Measurements from ENCODE around the gene UBTD1. TPM values are rescaled to one million over a fixed set of nuclear protein-coding genes. Genes with fewer than 3 reads are reported as not detected.
"Not testable (repeated sequence)": the region's sequence is repeated elsewhere in the genome, so short reads cannot be mapped to it uniquely, and the experiment has no call there.

The UBTD1 gene
- total and polyA plus RNA-seq, 4 donors = 26.3 to 70.4 (median 42.9) TPM

GRCh38 chr10:97574374-97575126 lies 75.8 kb downstream of the UBTD1 start:
- H3K9ac ChIP-seq (ENCODE audit: insufficient read depth in 1 of 2, low read length in 2 of 2) = no peak overlapping the region
- H3K4me1 ChIP-seq (ENCODE audit: control insufficient read depth in 5 of 5, insufficient read depth in 5 of 5, low read length in 5 of 5) = peaks cover 0 to 14% (median 0%) of the 10 kb centered on the region in 5 donors
- no peaks in the 10 kb centered on the region for H3K27me3 ChIP-seq (ENCODE audit: control insufficient read depth in 3 of 3, insufficient read depth in 3 of 3, low read length in 2 of 3)
- peaks cover 0 to 4% (median 0%) of the 10 kb centered on the region in 4 donors for H3K9me3 ChIP-seq (ENCODE audit: control insufficient read depth in 4 of 4, insufficient read depth in 3 of 4, low read length in 3 of 4)
- peak overlapping the region; percentile 65 to 97 for H3K27ac ChIP-seq (ENCODE audit: low read depth in 1 of 2, low read length in 1 of 2)
- DNase-seq = peak; percentile 29 to 51 (median 29)
- no peak for ATAC-seq (ENCODE audit: insufficient read depth, low FRiP score)
- peaks cover 0 to 12% (median under 1%) of the 10 kb centered on the region in 4 donors for H3K36me3 ChIP-seq (ENCODE audit: control insufficient read depth in 4 of 4, insufficient read depth in 4 of 4, low read length in 4 of 4)
- 55 to 67% methylated on average over 4 of the region's 4 CpGs for WGBS, 2 donors
- TF ChIP-seq CTCF (IDR thresholded peaks at IDR 0.05; ENCODE audit: control extremely low read depth, extremely low read depth) = no peak
- no peak overlapping the region for H3K4me3 ChIP-seq

- DNase-seq (no peak), ATAC-seq (ENCODE audit: insufficient read depth, low FRiP score) (no peak)
- Histone ChIP-seq H3K9ac (ENCODE audit: insufficient read depth in 1 of 2, low read length in 2 of 2) (no peak overlapping the region), H3K9me3 (ENCODE audit: control insufficient read depth in 4 of 4, insufficient read depth in 3 of 4, low read length in 3 of 4) (peaks cover 0 to 2% (median 0%) of the 10 kb centered on the region in 4 donors), H3K4me1 (ENCODE audit: control insufficient read depth in 5 of 5, insufficient read depth in 5 of 5, low read length in 5 of 5) (peaks cover 0 to 14% (median 0%) of the 10 kb centered on the region in 5 donors), H3K27me3 (ENCODE audit: control insufficient read depth in 3 of 3, insufficient read depth in 3 of 3, low read length in 2 of 3) (no peaks in the 10 kb centered on the region), H3K27ac (ENCODE audit: low read depth in 1 of 2, low read length in 1 of 2) (peak overlapping the region; percentile 51 to 88), H3K4me3 (no peak overlapping the region), H3K36me3 (ENCODE audit: control insufficient read depth in 4 of 4, insufficient read depth in 4 of 4, low read length in 4 of 4) (peaks cover 0 to 7% (median 0%) of the 10 kb centered on the region in 4 donors)
- no peak for TF ChIP-seq CTCF (IDR thresholded peaks at IDR 0.05; ENCODE audit: control extremely low read depth, extremely low read depth)
- WGBS, 2 donors = 90 to 93% methylated on average over 6 of the region's 6 CpGs
Observed at GRCh38 chr10:97575127-97575668, 76.5 kb downstream of the UBTD1 start.

- H3K27me3 ChIP-seq (ENCODE audit: control insufficient read depth in 3 of 3, insufficient read depth in 3 of 3, low read length in 2 of 3); H3K9me3 ChIP-seq (ENCODE audit: control insufficient read depth in 4 of 4, insufficient read depth in 3 of 4, low read length in 3 of 4); H3K36me3 ChIP-seq (ENCODE audit: control insufficient read depth in 4 of 4, insufficient read depth in 4 of 4, low read length in 4 of 4); DNase-seq; ATAC-seq (ENCODE audit: insufficient read depth, low FRiP score); H3K9ac ChIP-seq (ENCODE audit: insufficient read depth in 1 of 2, low read length in 2 of 2); H3K4me3 ChIP-seq: not testable (repeated sequence)
- peak overlapping the region in 1 of 2 donors; percentile 88 for H3K27ac ChIP-seq (ENCODE audit: low read depth in 1 of 2, low read length in 1 of 2)
- peaks cover 0 to 14% (median 0%) of the 10 kb centered on the region in 5 donors for H3K4me1 ChIP-seq (ENCODE audit: control insufficient read depth in 5 of 5, insufficient read depth in 5 of 5, low read length in 5 of 5)
- WGBS, 2 donors = 59 to 71% methylated on average over 5 of the region's 5 CpGs
Observed at GRCh38 chr10:97576487-97576886, 77.8 kb downstream of the UBTD1 start.

GRCh38 chr10:97577701-97578100 lies 79.0 kb downstream of the UBTD1 start:
- ATAC-seq (ENCODE audit: insufficient read depth, low FRiP score) (no peak), DNase-seq (no peak)
- no peak for TF ChIP-seq CTCF (IDR thresholded peaks at IDR 0.05; ENCODE audit: control extremely low read depth, extremely low read depth)
- Histone ChIP-seq H3K27ac (ENCODE audit: low read depth in 1 of 2, low read length in 1 of 2) (peak overlapping the region in 1 of 2 donors; percentile 22), H3K27me3 (ENCODE audit: control insufficient read depth in 3 of 3, insufficient read depth in 3 of 3, low read length in 2 of 3) (no peaks in the 10 kb centered on the region), H3K4me1 (ENCODE audit: control insufficient read depth in 5 of 5, insufficient read depth in 5 of 5, low read length in 5 of 5) (peaks cover 0 to 9% (median 0%) of the 10 kb centered on the region in 5 donors), H3K9me3 (ENCODE audit: control insufficient read depth in 4 of 4, insufficient read depth in 3 of 4, low read length in 3 of 4) (no peaks in the 10 kb centered on the region), H3K4me3 (no peak overlapping the region), H3K36me3 (ENCODE audit: control insufficient read depth in 4 of 4, insufficient read depth in 4 of 4, low read length in 4 of 4) (no peaks in the 10 kb centered on the region), H3K9ac (ENCODE audit: insufficient read depth in 1 of 2, low read length in 2 of 2) (no peak overlapping the region)
- 80 to 84% methylated on average over 9 of the region's 9 CpGs for WGBS, 2 donors

Data from lung (tissue), 12 donors.